CD4-positive, alpha-beta T cell treated with Interleukin-17A for 4 hours (primary cell): ENCODE data around the gene ERP27.

ENCODE experiments used
- DNase-seq: peaks from one replicate; pipeline ENCODE4 v3.0.0-alpha.2; 2020; ENCODE audit warnings: mixed read lengths

Gene ERP27

DNA sequence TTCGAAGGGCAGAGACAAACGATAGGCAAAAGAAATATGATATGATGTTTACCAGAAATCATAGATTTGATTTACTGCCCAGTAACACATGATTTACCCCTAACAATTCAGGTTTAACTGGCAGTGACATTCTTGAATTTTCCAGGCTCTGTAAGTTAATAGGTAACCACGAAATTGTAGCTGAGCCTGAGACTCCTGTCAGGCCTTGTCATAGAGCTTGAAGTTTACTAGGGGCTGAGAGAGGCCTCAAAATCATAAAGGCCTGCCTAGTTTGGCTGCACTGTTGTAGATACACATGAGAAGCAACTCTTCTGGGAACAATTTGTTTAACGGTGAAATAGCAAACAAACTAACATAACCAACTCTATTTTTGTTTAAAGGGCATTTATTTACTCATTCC is 3.3 kb downstream of the ERP27 start:
- DNase-seq, result no peak

DNA sequence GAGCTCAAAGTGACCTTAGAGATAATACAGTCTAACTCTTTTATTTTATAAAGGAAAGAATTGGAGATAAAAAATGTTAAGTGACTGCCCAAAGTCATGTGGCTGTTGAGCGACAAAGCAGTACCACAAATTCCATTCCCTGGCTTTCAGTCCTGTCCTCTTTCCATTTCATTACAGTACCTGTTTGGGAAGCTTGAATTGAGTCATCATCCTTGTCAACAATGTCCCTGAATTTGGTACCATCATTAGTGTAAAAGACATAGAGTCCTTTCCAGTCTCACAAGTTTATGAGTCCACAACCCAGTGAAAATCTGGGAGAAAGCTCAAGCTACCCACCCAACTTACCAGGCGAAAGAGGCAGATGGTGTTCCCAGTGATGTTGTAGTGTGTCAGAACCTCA is 3.8 kb downstream of the ERP27 start:
- DNase-seq, result no peak

DNA sequence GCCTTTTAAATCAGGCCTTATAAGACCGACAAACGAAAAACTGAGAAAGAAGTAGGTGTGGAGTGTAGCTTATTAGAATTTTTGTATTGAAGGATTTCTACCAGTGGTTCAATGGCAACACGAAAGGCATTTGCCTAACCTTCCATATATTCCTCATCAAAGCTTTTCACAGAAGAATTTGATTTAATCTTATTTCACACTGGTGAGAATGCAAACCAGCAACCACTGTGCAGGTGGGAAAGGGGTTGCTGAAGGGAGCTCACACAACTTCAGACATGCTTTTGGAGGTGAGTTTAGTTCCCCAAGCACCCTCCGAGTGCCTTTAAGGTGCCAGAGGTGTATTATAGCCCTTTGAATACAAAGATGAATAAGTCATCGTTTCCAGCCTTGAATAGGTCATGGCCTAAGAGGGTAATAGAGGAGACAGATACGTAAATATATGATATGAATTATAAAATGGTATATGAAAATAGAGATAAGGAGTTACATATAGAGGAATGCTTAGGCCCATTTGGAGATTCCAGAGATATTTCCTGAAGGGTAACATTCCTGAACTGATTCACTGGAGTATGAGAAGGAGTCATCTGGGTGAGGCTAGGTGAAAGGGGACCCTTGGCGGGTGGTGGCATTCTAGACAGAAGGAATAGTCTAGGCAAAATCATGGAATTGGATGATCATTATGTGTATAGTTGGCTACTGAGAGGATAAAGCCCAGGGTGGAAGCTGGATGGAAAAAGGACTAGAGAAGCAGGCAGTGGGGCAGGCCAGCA is 6.4 kb downstream of the ERP27 start:
- no peak for DNase-seq

DNA sequence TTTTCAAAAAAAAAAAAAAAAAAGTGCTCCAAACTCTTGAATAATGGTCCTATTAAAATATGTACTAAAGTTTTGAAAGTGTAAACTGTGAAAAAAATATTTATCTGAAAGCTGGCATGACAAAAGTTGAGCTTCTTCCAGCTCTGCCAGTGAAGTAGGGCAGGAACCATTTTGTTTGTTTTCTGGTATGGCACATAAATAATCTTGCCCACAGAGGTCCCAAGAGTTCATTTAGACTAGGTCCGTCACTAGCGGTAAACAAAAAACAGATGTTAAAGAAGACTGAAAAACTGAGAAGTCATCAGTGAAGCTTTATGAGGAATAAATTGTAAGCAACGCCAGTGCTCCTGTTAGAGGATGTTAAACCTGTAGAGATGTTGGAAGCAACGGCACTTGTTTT is 7.0 kb downstream of the ERP27 start:
- DNase-seq, result no peak

DNA sequence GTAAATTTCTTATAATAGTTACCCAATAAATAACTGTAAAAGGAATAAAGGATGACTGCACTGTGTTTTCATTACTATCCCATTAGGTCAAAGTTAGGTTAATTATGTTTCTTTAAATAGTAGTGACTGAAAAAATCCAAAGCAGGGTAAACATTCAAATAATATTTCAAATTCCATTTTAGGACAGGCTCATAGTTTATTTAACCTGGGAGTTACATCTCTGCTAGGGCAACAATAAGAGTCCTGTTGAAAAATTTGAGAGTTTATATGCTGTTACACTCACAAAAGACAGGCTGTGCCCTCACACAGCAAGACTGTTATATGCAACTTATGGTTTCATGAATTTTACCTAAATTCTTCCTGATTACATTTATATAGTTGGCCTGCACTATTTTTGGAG is 8.0 kb downstream of the ERP27 start:
- DNase-seq, result no peak

DNA sequence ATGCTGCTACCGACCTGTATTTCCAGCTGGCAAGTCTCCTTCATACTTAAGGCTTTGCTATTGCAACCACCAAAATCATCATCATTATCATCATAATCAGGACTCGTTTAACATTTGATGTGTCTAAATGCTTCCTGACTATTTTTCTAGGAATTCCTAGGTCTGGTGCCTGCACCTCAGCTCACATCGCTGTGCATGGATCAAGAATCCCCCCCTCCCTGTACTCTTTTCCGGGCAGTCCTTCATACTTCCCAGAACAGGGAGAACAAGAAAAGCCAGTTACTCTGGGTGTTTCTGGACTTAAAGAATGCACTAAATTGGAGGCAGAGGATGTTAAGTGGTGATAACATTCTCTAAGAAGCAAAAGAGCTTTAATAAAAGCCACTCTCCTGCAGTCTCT is 9.4 kb downstream of the ERP27 start:
- DNase-seq, result no peak

DNA sequence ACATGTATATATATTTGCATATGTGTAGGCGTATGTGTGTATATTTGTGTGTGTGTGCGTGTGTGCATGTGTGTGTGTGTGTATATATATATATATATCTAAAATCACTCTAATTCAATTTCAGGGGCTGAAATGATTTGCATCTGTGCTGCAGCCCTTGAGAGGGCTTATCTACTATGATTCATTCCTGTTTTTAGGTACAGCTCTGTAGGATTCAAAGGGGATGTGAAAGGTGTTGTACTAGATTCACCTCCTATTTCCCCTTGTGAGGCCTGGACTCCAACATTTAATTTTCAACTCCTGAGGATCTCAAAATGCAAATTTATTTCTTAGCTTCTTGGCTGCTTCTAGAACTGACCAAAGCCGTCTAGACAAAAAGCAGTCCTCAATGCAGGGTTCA is 11.1 kb downstream of the ERP27 start:
- DNase-seq, result no peak

DNA sequence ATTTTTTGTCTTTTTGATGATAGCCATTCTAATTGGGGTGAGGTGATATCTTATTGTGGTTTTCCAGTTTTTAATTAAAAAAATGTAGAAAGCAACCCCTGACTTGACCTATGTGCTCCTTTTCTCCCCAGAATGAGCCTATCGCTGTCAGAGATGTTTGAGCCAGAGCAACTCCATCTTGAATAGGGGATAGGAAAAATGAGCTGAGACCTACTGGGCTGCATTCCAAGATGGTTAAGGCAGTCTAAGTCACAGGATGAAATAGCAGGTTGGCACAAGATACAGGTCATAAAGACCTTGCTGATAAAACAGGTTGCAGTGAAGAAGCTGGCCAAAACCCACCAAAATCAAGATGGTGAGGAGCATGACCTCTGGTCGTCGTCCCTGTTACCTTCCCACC is 13.8 kb downstream of the ERP27 start:
- DNase-seq, result no peak

DNA sequence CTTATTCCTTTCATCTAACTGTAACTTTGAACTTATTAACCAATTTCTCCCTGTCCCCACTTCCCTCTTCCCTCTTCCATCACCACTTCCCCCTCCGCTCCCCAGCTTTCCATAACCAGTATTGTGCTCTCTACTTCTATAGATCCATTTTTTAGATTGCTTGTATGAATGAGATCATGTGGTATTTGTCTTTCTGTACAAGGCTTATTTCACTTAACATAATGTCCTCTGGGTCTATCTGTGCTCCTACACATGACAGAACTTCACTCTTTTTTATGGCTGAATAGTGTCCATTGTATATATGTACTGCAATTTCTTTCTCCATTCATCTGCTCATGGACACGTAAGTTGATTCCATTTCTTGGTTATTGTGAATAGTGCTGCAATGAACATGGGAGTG is 14.4 kb downstream of the ERP27 start:
- no peak for DNase-seq

DNA sequence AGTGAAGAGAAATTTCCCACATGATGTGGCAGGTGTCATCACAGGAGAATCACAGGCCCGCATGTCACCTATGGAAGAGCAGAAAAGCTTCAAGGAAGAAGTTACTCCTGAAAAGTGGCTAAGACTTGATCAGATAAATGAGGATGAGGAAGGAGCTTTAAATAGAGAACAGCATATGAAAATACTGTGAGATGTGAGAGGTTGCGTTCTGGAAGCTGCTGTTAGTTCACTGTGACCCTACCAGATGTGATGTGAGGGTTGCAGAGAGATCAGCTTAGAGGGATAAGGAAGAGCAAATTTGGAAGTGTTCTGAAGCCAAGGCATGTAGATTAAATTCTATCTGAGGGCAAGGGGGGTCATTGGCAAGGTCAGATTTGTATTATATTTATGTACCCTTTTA is 17.1 kb downstream of the ERP27 start:
- no peak for DNase-seq

DNA sequence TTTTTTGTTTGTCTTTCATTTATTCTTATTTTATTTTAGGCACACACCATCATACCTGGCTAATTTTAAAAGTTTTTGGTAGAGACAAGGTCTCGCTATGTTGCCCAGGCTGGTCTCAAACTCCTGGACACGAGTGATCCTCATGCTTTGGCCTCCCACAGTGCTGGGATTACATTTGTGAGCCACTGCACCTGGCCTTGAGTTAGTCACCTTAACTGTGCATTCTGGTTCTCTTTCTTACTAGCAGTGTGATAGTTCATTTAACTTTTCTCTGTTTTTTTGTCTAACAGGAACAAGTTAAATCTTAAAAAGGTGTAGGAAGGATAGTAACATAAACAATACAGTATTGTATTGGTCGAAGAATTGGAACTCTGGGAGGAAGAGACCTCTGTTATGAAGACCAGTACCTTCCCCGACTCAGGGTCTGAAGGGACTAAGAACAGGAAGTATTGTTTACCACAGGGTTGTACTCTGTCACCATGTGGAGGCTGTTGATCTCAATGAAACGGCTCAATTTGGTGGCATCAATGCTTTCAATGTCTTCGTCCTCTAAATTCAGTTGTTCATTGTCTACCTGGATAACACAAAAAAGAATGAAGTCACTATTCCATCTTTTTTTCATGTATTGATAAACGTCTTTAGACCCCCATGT is 17.7 kb downstream of the ERP27 start:
- peak; percentile 25 for DNase-seq

DNA sequence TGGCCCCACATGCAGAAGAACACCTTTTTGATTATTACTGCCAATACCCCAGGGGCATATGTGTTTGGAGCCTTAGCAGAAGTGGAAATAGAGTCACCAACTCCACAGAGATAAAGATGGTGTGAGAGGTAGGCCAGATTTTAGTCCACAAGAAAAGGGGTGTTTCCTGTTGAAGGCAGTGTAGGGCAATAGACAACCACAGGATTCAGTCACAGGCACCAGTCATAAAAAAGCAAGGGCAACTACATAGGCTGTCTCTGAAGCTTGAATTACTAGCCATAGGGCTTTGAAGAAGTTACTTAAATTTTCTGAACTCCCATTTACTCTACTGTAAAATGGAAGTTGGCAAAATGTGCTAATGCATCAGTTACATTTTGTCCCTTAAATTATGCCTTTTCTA is 18.9 kb downstream of the ERP27 start:
- DNase-seq, result no peak

DNA sequence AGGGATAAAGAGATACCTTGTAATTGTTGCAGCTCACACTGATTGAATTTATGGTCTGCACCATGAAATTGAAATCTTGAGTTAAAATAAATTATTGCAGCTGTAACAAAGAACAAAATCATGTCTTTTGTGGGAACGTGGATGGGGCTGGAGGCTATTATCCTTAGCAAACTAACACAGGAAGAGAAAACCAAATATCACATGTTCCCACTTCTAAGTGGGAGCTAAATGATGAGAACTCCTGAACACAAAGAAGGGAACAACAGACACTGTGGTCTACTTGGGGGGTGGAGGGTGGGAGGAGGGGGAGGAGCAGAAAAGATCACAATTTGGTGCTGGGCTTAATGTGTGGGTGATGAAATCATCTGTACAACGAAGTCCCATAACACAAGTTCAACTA is 22.6 kb downstream of the ERP27 start:
- DNase-seq, result no peak

DNA sequence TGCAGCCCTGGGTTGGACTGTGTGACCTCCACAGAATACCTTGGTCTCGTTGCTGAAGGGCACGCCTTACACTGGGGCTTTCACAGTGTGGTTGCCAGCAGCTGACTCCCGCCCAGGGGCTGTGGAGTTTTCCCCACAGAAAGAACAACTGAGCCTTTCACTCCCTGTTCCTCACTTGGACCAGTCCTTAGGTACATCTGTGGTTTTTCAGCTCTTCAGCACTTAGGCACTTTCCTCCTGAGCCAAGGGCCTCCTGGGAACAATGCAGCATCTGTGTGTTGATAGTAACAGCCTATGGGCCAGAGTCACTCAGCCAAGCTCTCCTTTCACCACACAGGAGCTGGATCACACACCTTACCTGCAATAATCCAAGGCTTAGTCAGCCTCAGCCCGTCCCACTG is 25.0 kb downstream of the ERP27 start:
- no peak for DNase-seq

DNA sequence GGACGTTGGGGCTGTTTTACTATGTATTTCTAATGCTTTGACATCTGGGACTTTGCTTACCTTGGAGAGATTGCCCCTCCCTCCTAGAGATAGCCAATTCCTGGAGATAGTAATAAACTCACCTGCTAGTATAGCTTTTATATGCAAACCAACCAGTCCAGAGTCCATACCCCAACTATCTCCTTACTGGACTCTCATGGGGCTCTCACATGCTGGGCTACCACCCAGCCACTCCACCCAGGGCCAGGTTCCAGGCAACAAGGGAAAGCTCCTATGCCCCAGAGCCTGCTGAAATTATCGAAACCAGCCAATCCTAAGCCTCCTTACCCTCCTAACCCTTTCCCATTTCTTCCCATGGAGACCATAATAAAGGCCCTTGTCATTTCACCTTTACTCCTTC is 27.2 kb downstream of the ERP27 start:
- no peak for DNase-seq

DNA sequence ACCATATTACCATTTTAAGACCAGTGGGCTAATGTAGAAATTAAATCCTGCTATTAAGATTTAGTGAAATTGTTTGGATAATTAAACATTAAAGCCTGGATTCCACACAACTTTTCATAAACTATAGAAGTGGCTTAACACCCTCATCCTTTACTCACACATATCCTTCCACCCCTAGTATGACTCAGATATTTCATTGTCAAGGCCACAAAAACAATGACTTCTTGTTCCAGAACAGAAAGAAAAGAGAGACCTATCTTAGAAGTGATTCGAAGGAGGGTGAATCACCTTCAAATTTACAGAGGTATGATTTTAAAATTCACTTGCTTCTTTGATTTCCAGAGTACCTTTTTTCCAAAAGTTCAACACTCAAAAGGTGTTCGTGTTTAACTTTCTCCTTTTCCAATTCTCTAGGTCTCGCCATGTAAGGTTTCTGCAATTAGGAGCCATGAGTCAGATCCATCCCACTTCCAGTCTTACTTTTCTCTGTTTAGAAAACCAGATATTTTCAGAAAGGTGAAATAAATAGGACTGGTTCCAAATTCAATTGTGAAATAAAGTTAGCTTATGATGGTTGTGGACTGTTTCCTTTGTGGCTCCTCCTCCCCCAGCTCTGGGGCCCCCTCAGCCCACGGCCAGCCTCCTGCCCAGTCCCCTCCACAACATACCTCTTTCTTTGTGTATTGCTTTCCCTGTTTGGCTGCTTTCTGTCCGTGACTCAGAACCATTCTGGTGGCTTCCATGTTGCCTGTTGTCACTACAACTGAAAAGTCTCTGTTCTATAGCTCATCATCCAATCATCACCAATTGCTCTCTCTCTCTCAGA is 28.0 kb downstream of the ERP27 start:
- no peak for DNase-seq

DNA sequence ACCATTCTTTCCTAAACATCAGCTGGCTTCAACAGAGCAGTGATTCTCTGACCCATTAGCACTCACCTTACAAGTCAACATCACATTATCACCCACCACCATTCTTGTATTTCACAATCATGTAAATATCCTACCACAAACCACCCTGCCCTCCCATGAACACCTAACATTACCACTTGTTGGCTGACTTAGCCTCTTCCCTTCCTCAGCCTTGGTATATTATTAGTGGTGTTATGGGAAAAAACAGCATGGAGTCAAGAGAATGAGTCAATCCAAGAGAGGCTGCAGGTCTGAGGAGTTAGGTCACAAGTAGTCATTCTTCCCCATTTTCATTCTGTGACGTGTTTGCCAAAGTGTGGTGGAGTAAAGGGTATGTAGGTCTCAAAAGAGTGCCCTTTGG is 30.4 kb downstream of the ERP27 start:
- no peak for DNase-seq

DNA sequence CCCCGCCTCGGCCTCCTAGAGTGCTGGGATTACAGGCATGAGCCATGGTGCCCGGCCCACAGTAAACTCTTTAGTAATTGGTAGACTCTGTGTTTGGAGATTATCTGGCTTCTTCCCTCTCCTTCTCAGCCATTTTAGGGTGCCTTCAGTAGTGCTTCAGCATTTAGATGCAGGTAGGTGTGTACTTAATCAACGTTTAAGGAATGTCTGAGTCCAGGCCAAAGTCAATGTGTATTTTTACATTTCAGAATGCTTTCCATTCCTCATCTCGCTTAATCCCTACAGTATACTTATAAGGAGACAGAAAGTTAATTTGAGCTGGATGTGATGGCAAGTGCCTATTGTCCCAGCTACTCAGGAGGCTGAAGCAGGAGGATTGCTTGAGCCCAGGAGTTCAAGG is 32.2 kb downstream of the ERP27 start:
- no peak for DNase-seq

DNA sequence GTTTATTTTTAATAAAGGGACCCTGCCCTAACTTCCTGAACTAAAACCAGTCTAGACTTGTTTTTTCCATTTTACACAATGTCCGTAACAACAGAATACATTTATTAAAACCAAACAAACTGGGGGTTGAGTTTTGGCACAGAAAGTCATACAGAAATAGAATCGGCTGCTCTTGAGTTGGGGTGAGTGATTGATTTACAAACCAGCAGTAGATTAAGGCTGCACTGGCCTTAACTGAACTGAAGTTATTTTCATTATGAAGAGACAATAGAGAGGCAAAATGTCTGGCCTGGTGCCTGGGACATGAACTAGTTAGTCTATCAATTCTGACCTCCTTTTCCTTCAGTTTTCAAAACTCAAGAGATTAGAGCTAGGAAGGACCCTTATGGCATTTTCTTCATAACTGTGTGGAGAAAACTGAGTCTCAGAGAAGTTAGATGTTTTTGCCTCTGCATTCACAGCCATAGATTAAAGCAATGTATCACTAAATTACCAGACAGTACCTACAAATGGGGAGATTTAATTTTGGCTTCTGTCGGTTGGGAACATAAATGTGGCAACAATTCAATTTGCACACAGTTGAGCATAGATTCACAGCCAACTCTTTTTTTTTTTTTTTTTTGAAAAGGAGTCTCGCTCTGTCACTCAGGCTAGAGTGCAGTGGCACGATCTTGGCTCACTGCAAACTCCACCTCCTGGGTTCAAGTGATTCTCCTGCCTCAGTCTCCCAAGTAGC is 32.9 kb downstream of the ERP27 start:
- DNase-seq, result no peak

DNA sequence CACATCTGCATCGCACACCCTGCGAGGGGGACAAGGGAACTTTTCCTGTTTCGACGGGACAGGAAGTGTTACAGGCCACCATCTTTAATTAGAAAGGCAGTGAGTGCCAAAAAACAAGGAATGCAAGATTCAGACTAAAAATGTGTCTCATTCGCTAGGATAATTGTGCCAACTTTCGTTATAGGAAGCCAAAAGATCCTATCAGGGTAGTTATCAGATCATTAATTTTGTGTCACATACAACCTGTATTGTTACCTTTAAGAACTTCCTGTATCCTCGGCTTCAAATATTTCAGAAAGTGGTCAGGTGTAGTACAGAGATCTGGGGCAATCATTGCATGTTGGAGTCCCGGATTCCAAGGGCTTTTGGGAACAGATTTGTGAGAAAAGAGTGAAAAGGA is 33.5 kb downstream of the ERP27 start:
- no peak for DNase-seq

DNA sequence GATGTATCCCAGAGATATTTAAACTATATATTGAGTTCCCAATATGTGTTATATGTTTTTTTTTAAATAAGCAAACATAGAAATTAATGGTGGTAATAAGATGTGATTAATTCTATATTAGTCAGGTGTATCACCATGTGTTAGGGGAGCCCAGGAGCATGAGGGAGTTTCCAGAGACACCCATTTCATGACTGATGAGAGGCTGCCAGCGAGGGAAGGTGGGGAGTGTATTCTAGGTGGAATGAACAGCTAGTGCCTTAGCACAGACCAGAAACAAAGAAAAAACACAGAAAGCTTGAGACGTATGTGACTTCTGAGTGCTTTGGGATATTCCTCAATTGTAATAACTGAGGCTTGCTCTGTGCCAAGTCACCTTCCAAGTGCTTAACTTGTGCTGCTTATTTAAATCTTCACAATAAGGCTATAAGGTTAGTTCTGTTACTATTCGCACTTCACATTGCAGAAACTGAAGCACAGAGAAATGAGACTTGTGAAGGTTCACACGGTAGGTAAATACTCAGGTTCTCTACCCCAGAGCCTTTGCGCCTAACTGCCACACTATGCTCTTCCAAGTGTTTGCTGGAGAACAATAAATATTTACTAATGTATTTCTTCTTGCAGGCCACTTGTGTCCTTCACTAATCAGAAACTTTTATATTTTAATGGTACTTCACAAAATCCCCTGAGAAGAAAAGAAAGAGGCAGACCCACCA is 34.8 kb downstream of the ERP27 start:
- no peak for DNase-seq

DNA sequence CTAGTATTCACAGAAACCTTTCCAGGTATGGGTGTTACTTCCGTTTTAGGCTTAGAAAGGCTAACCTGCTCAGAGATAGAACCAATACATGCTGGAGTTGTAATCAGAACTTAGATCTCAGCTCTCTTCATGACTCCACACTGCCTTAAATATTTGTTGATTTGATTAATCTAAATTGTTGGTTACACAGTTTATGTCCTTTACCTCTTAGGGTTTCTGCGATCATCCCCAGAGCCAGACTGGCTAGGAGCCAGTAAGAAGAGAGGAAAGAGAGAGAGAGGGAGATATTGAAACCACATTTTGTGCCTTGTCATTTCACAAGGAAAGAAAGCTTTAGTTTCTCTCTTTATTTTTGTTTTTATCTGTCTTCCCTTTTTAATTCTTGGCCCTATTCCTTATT is 35.9 kb downstream of the ERP27 start:
- no peak for DNase-seq

DNA sequence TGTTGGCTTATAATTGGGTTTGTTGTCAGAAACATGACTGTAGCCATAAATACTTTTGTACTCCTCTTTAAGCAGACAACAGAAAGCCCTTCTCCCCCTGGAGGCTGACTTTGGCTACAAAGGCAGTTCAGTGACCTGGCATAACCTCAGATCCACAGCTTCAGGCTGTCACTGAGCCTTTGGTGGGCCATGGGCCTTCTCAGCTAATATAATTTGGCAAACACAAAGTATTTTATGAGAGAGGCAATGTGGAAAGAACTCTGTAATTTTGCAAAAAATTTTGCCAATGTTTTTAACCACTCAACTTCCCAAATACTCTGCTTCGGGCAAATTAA is 37.1 kb downstream of the ERP27 start:
- DNase-seq, result no peak
